OCI-LY1 (cell line): ENCODE measurements around the gene KIZ.

Source experiments
- H2AFZ ChIP-seq: fragments of 200-600 bp; sonication (generic), shearing (Covaris generic); 2 replicates; pipeline ENCODE4 v1.6.0; 2014; ENCODE audit warnings: antibody characterized with exemption, mild to moderate bottlenecking, low read length
- H3F3A ChIP-seq: fragments of 200-600 bp; sonication (generic), shearing (Covaris generic); 2 replicates; pipeline ENCODE4 v1.6.0; 2014; ENCODE audit warnings: mild to moderate bottlenecking, antibody characterized with exemption, low read length, moderate library complexity; ENCODE audit not compliant: insufficient read depth
- H3K27ac ChIP-seq: fragments of 200-600 bp; sonication (generic); 2 replicates; pipeline ENCODE4 v1.5.1; 2014; ENCODE audit warnings: low read length, mixed run types, mild to moderate bottlenecking, low read depth; ENCODE audit not compliant: poor library complexity, severe bottlenecking
- H3K27me3 ChIP-seq: fragments of 200-600 bp; sonication (generic); 2 replicates; pipeline ENCODE4 v1.6.0; 2014; ENCODE audit warnings: antibody characterized with exemption, mild to moderate bottlenecking, low read length, moderate library complexity; ENCODE audit not compliant: insufficient read depth
- H3K36me3 ChIP-seq: fragments of 200-600 bp; sonication (generic); 2 replicates; pipeline ENCODE4 v1.6.1; 2014; ENCODE audit warnings: mild to moderate bottlenecking, antibody characterized with exemption, low read length, moderate library complexity, mixed read lengths; ENCODE audit not compliant: insufficient read depth
- H3K4me1 ChIP-seq: fragments of 200-600 bp; sonication (generic); 2 replicates; pipeline ENCODE4 v1.5.1; 2014; ENCODE audit warnings: mild to moderate bottlenecking, low read length, moderate library complexity; ENCODE audit not compliant: insufficient read depth, severe bottlenecking
- H3K4me2 ChIP-seq: fragments of 200-600 bp; sonication (generic), shearing (Covaris generic); 2 replicates; pipeline ENCODE4 v1.6.1; 2014; ENCODE audit warnings: low read length
- H3K4me3 ChIP-seq: fragments of 200-600 bp; sonication (generic); 2 replicates; pipeline ENCODE4 v1.5.1; 2014; ENCODE audit warnings: low read length, low read depth, mild to moderate bottlenecking, mixed read lengths; ENCODE audit not compliant: poor library complexity, severe bottlenecking
- H3K79me2 ChIP-seq: fragments of 200-600 bp; shearing (Covaris generic); 2 replicates; pipeline ENCODE4 v1.6.1; 2016; ENCODE audit warnings: mixed run types, low read length, mixed read lengths; ENCODE audit not compliant: insufficient read depth
- H3K9ac ChIP-seq: fragments of 200-600 bp; sonication (generic), shearing (Covaris generic); 2 replicates; pipeline ENCODE4 v1.6.1; 2014; ENCODE audit warnings: mild to moderate bottlenecking, low read length, mixed read lengths
- H3K9me2 ChIP-seq: fragments of 200-600 bp; sonication (generic), shearing (Covaris generic); 2 replicates; pipeline ENCODE4 v1.6.1; 2014; ENCODE audit warnings: low read depth, mild to moderate bottlenecking, low read length, mixed read lengths
- H3K9me3 ChIP-seq: fragments of 200-600 bp; shearing (Covaris generic); 2 replicates; pipeline ENCODE4 v1.6.1; 2014; ENCODE audit warnings: low read length, mixed read lengths
- H4K20me1 ChIP-seq: fragments of 200-600 bp; sonication (generic), shearing (Covaris generic); 2 replicates; pipeline ENCODE4 v1.6.0; 2016; ENCODE audit warnings: mild to moderate bottlenecking, low read length; ENCODE audit not compliant: insufficient read depth
- EZH2 ChIP-seq: fragments of 200-600 bp; sonication (generic), shearing (Covaris generic); IDR thresholded peaks from 2 replicates; pipeline ENCODE4 v1.8.0; 2017; ENCODE audit warnings: borderline replicate concordance, mixed run types, mild to moderate bottlenecking, antibody characterized with exemption, low read length, moderate library complexity, mixed read lengths
- TF ChIP-seq, protein P1 (sequence below): fragments of 200-600 bp; sonication (generic), shearing (Covaris generic); IDR thresholded peaks from 2 replicates; pipeline ENCODE4 v1.5.1; 2017; ENCODE audit warnings: mild to moderate bottlenecking, antibody characterized with exemption, low read length, moderate library complexity, mixed read lengths

KIZ gene

DNA sequence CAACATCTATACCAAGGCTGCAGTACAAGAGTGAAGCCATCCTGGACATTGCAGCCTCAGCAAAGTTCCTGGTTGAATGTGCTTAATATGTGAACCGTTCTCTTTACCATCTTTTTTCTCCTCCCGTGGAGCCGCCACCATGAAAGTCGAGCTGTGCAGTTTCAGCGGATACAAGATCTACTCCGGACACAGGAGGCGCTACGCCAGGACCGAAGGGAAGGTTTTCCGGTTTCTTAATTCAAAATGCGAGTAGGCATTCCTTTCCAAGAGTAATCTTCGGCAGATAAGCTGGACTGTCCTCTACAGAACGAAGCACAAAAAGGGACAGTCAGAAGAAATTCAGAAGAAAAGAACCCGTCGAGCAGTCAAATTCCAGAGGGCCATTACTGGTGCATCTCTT is 11.3 kb upstream of the KIZ start:
- H4K20me1 ChIP-seq = no peaks in the 10 kb centered on the region
- no peaks in the 10 kb centered on the region for H3K9me2 ChIP-seq
- H3K36me3 ChIP-seq = no peaks in the 10 kb centered on the region
- no peaks in the 10 kb centered on the region for H3K4me1 ChIP-seq
- no peak overlapping the region for H3K4me2 ChIP-seq
- H3K9ac ChIP-seq = no peak overlapping the region
- no peaks in the 10 kb centered on the region for H3K9me3 ChIP-seq
- no peak overlapping the region for H3K4me3 ChIP-seq
- H3K27ac ChIP-seq = no peak overlapping the region
- TF ChIP-seq, protein P1, sequence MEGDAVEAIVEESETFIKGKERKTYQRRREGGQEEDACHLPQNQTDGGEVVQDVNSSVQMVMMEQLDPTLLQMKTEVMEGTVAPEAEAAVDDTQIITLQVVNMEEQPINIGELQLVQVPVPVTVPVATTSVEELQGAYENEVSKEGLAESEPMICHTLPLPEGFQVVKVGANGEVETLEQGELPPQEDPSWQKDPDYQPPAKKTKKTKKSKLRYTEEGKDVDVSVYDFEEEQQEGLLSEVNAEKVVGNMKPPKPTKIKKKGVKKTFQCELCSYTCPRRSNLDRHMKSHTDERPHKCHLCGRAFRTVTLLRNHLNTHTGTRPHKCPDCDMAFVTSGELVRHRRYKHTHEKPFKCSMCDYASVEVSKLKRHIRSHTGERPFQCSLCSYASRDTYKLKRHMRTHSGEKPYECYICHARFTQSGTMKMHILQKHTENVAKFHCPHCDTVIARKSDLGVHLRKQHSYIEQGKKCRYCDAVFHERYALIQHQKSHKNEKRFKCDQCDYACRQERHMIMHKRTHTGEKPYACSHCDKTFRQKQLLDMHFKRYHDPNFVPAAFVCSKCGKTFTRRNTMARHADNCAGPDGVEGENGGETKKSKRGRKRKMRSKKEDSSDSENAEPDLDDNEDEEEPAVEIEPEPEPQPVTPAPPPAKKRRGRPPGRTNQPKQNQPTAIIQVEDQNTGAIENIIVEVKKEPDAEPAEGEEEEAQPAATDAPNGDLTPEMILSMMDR = no peak
- no peak for TF ChIP-seq EZH2
- no peaks in the 10 kb centered on the region for H3K27me3 ChIP-seq
- no peaks in the 10 kb centered on the region for H3F3A ChIP-seq
- no peaks in the 10 kb centered on the region for H3K79me2 ChIP-seq
- no peak overlapping the region for H2AFZ ChIP-seq

DNA sequence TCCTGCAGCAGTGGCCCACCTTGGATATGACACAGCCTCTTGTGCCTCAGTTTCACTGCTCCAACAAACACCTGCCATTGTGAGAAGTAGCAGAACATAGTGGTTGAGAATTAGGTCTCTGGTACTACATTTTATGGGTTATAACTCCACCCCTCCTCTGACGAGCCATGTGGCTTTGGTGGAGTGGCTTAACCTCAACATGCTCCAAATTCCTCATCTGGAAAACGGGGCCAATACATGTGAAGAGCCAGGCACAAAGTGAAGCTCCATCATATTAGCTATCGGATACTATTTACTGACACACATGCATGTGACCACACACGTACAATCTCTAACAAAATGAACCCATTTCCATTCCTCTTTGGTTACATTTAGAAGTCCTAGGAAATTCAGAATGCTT is 8.4 kb upstream of the KIZ start:
- Histone ChIP-seq H3K9me3 (no peaks in the 10 kb centered on the region), H3K4me3 (no peak overlapping the region), H3K27ac (no peak overlapping the region), H4K20me1 (no peaks in the 10 kb centered on the region), H3K9ac (no peak overlapping the region), H3K9me2 (no peaks in the 10 kb centered on the region), H3F3A (no peaks in the 10 kb centered on the region), H3K79me2 (no peaks in the 10 kb centered on the region), H3K4me2 (no peak overlapping the region), H2AFZ (no peak overlapping the region), H3K4me1 (no peaks in the 10 kb centered on the region), H3K27me3 (no peaks in the 10 kb centered on the region), H3K36me3 (no peaks in the 10 kb centered on the region)
- TF ChIP-seq EZH2 = no peak
- TF ChIP-seq, protein P1 = no peak

DNA sequence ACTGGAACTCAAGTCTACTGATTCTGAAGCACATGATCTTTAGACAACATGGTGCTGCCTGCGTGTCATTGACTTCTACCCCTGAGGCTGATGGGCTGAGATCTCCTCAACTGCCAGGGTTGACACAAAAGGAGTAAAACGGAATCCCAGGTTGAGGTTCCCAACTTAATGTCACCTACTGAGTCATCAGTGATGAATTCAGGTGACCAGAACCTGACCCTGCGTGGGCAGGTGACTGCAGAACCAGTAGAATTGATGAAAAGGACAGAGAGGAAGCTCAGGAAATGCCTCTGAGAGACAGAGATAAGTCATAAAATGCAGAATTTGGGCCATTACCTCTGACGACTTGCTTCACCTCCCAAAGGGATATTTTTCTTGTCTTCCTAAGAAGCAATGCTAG is 7.7 kb upstream of the KIZ start:
- Histone ChIP-seq H3K4me2 (no peak overlapping the region), H3K4me3 (no peak overlapping the region), H3K27me3 (no peaks in the 10 kb centered on the region), H3K9ac (no peak overlapping the region), H3K9me3 (no peaks in the 10 kb centered on the region), H2AFZ (no peak overlapping the region), H3K9me2 (no peaks in the 10 kb centered on the region), H3K4me1 (no peaks in the 10 kb centered on the region), H3K36me3 (no peaks in the 10 kb centered on the region), H3K27ac (no peak overlapping the region), H3K79me2 (no peaks in the 10 kb centered on the region), H4K20me1 (no peaks in the 10 kb centered on the region), H3F3A (no peaks in the 10 kb centered on the region)
- TF ChIP-seq EZH2 = no peak
- TF ChIP-seq, protein P1 = no peak
